ENCODE data around the gene SLC45A2. TPM values are rescaled to one million over a fixed set of nuclear protein-coding genes. Genes with fewer than 3 reads are reported as not detected.
"Not testable (repeated sequence)": the region's sequence is repeated elsewhere in the genome, so short reads cannot be mapped to it uniquely, and the experiment has no call there.

SLC45A2 gene
- total RNA-seq, 1 experiment from 2014 or later: not detected

DNA sequence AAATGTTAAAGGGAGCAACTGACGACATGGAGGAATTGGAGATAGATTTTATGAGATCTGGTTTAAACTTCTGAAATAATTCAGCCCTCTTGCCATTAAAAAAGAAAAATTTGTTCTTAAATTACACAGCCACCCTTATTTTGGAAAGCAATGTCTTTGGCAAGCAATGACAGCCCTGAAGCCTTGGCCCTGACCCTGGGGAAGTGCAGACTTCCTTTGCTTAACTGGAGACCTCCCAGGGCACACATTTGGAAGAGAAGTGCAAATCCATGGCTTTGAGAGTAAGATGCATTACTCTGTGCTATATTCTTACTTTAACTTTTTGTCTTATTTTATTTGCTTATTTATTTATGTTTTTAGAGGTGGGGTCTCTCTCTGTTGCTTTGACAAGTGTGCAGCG is 26.3 kb downstream of the SLC45A2 start (continued):
- TF ChIP-seq NR1H2 (CRISPR knock-in tag; IDR thresholded peaks at IDR 0.05) (no peak), EMX1 (CRISPR knock-in tag; IDR thresholded peaks at IDR 0.05) (no peak)
- TF ChIP-seq, protein P1, sequence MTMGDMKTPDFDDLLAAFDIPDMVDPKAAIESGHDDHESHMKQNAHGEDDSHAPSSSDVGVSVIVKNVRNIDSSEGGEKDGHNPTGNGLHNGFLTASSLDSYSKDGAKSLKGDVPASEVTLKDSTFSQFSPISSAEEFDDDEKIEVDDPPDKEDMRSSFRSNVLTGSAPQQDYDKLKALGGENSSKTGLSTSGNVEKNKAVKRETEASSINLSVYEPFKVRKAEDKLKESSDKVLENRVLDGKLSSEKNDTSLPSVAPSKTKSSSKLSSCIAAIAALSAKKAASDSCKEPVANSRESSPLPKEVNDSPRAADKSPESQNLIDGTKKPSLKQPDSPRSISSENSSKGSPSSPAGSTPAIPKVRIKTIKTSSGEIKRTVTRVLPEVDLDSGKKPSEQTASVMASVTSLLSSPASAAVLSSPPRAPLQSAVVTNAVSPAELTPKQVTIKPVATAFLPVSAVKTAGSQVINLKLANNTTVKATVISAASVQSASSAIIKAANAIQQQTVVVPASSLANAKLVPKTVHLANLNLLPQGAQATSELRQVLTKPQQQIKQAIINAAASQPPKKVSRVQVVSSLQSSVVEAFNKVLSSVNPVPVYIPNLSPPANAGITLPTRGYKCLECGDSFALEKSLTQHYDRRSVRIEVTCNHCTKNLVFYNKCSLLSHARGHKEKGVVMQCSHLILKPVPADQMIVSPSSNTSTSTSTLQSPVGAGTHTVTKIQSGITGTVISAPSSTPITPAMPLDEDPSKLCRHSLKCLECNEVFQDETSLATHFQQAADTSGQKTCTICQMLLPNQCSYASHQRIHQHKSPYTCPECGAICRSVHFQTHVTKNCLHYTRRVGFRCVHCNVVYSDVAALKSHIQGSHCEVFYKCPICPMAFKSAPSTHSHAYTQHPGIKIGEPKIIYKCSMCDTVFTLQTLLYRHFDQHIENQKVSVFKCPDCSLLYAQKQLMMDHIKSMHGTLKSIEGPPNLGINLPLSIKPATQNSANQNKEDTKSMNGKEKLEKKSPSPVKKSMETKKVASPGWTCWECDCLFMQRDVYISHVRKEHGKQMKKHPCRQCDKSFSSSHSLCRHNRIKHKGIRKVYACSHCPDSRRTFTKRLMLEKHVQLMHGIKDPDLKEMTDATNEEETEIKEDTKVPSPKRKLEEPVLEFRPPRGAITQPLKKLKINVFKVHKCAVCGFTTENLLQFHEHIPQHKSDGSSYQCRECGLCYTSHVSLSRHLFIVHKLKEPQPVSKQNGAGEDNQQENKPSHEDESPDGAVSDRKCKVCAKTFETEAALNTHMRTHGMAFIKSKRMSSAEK (CRISPR knock-in tag; IDR thresholded peaks at IDR 0.05; ENCODE audit: borderline replicate concordance): no peak

GRCh38 chr5:33957577-33958150 is 26.8 kb downstream of the SLC45A2 start:
- ChIA-PET POLR2A (no interaction called here), CTCF (interaction anchor here (1.3 to 2.6 kb wide), 2 partner anchors 12 to 22 kb away, joined by 6 to 20 read pairs; no protein-coding TSS in a partner anchor)
- Mint-ChIP-seq H3K4me1 (peaks cover 23% of the 10 kb centered on the region), H3K27me3 (ENCODE audit: low read depth) (peaks cover 2% of the 10 kb centered on the region), H3K9me3 (peaks cover 28% of the 10 kb centered on the region), H3K4me3 (no peak overlapping the region), H3K36me3 (peaks cover 21% of the 10 kb centered on the region), H3K27ac (peak overlapping the region; percentile 83)
- DNase-seq (ENCODE audit: low spot score) (no peak), ATAC-seq (no peak)
- TF ChIP-seq OVOL2 (CRISPR knock-in tag; IDR thresholded peaks at IDR 0.05; ENCODE audit: borderline replicate concordance) (no peak), NFYB (CRISPR knock-in tag; conservative IDR thresholded peaks at IDR 0.05; ENCODE audit: low read depth) (no peak), ZNF423 (CRISPR knock-in tag; IDR thresholded peaks at IDR 0.05) (no peak)
- TF ChIP-seq, protein P2, sequence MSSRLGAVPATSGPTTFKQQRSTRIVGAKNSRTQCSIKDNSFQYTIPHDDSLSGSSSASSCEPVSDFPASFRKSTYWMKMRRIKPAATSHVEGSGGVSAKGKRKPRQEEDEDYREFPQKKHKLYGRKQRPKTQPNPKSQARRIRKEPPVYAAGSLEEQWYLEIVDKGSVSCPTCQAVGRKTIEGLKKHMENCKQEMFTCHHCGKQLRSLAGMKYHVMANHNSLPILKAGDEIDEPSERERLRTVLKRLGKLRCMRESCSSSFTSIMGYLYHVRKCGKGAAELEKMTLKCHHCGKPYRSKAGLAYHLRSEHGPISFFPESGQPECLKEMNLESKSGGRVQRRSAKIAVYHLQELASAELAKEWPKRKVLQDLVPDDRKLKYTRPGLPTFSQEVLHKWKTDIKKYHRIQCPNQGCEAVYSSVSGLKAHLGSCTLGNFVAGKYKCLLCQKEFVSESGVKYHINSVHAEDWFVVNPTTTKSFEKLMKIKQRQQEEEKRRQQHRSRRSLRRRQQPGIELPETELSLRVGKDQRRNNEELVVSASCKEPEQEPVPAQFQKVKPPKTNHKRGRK (CRISPR knock-in tag; IDR thresholded peaks at IDR 0.05; ENCODE audit: borderline replicate concordance): no peak
- TF ChIP-seq, protein P3, sequence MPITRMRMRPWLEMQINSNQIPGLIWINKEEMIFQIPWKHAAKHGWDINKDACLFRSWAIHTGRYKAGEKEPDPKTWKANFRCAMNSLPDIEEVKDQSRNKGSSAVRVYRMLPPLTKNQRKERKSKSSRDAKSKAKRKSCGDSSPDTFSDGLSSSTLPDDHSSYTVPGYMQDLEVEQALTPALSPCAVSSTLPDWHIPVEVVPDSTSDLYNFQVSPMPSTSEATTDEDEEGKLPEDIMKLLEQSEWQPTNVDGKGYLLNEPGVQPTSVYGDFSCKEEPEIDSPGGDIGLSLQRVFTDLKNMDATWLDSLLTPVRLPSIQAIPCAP (CRISPR knock-in tag; IDR thresholded peaks at IDR 0.05): no peak
- TF ChIP-seq, protein P4, sequence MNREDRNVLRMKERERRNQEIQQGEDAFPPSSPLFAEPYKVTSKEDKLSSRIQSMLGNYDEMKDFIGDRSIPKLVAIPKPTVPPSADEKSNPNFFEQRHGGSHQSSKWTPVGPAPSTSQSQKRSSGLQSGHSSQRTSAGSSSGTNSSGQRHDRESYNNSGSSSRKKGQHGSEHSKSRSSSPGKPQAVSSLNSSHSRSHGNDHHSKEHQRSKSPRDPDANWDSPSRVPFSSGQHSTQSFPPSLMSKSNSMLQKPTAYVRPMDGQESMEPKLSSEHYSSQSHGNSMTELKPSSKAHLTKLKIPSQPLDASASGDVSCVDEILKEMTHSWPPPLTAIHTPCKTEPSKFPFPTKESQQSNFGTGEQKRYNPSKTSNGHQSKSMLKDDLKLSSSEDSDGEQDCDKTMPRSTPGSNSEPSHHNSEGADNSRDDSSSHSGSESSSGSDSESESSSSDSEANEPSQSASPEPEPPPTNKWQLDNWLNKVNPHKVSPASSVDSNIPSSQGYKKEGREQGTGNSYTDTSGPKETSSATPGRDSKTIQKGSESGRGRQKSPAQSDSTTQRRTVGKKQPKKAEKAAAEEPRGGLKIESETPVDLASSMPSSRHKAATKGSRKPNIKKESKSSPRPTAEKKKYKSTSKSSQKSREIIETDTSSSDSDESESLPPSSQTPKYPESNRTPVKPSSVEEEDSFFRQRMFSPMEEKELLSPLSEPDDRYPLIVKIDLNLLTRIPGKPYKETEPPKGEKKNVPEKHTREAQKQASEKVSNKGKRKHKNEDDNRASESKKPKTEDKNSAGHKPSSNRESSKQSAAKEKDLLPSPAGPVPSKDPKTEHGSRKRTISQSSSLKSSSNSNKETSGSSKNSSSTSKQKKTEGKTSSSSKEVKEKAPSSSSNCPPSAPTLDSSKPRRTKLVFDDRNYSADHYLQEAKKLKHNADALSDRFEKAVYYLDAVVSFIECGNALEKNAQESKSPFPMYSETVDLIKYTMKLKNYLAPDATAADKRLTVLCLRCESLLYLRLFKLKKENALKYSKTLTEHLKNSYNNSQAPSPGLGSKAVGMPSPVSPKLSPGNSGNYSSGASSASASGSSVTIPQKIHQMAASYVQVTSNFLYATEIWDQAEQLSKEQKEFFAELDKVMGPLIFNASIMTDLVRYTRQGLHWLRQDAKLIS (CRISPR knock-in tag; IDR thresholded peaks at IDR 0.05; ENCODE audit: borderline replicate concordance): no peak
- TF ChIP-seq, protein P5, sequence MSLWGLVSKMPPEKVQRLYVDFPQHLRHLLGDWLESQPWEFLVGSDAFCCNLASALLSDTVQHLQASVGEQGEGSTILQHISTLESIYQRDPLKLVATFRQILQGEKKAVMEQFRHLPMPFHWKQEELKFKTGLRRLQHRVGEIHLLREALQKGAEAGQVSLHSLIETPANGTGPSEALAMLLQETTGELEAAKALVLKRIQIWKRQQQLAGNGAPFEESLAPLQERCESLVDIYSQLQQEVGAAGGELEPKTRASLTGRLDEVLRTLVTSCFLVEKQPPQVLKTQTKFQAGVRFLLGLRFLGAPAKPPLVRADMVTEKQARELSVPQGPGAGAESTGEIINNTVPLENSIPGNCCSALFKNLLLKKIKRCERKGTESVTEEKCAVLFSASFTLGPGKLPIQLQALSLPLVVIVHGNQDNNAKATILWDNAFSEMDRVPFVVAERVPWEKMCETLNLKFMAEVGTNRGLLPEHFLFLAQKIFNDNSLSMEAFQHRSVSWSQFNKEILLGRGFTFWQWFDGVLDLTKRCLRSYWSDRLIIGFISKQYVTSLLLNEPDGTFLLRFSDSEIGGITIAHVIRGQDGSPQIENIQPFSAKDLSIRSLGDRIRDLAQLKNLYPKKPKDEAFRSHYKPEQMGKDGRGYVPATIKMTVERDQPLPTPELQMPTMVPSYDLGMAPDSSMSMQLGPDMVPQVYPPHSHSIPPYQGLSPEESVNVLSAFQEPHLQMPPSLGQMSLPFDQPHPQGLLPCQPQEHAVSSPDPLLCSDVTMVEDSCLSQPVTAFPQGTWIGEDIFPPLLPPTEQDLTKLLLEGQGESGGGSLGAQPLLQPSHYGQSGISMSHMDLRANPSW (CRISPR knock-in tag; conservative IDR thresholded peaks at IDR 0.05; ENCODE audit: low read depth): no peak
- TF ChIP-seq, protein P6, sequence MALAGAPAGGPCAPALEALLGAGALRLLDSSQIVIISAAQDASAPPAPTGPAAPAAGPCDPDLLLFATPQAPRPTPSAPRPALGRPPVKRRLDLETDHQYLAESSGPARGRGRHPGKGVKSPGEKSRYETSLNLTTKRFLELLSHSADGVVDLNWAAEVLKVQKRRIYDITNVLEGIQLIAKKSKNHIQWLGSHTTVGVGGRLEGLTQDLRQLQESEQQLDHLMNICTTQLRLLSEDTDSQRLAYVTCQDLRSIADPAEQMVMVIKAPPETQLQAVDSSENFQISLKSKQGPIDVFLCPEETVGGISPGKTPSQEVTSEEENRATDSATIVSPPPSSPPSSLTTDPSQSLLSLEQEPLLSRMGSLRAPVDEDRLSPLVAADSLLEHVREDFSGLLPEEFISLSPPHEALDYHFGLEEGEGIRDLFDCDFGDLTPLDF (CRISPR knock-in tag; IDR thresholded peaks at IDR 0.05): no peak

DNA sequence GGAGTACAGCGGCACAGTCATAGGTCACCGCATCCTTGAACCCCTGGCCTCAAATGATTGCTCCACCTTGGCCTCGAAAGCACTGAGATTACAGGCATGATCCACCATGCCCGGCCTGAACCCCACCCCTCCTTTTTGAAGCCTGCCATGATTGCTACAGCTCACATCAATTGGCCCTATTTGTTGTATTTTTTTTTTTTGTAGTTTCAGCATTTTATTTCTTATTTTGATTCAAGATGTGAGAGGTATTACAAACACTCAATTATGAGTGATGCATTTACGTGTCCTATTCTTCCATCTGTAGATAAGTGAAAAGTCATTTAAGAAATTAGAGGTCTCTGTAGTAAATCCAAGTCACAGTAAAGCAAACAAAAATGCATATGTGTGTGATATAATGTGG is 32.3 kb downstream of the SLC45A2 start:
- H3K4me3 Mint-ChIP-seq; H3K4me1 Mint-ChIP-seq; DNase-seq (ENCODE audit: low spot score); H3K27me3 Mint-ChIP-seq (ENCODE audit: low read depth); CTCF ChIA-PET; ATAC-seq; POLR2A ChIA-PET; H3K27ac Mint-ChIP-seq: not testable (repeated sequence)
- peaks cover 21% of the 10 kb centered on the region for H3K36me3 Mint-ChIP-seq
- H3K9me3 Mint-ChIP-seq: peaks cover 28% of the 10 kb centered on the region

Measured in WTC11 (cell line).